Fibroblast of mammary gland (primary cell): ENCODE data around the gene CSMD2.

Source experiments
- DNase-seq: peaks from one replicate; pipeline ENCODE4 v3.0.0-alpha.2; 2010; ENCODE audit warnings: low read depth
- H3K4me3 ChIP-seq: 2 replicates; pipeline ENCODE4 v1.5.1; 2011; ENCODE audit warnings: low read depth, mild to moderate bottlenecking, low read length, moderate library complexity; ENCODE audit not compliant: control insufficient read depth
- CTCF ChIP-seq: conservative IDR thresholded peaks from 2 replicates; pipeline ENCODE4 v1.5.1; 2011; ENCODE audit warnings: low read depth, low read length, inconsistent platforms; ENCODE audit not compliant: control insufficient read depth, insufficient read depth

CSMD2 gene

GRCh38 chr1:33819913-33820311, 345.1 kb downstream of the CSMD2 start:
- TF ChIP-seq CTCF = no peak
- no peak overlapping the region for H3K4me3 ChIP-seq
- no peak for DNase-seq

- no peak for TF ChIP-seq CTCF
- DNase-seq = no peak
- no peak overlapping the region for H3K4me3 ChIP-seq
These were observed 345.6 kb downstream of the CSMD2 start for GRCh38 chr1:33819290-33819912.

- no peak for TF ChIP-seq CTCF
- no peak overlapping the region for H3K4me3 ChIP-seq
- DNase-seq = no peak
These were observed 347.0 kb downstream of the CSMD2 start for GRCh38 chr1:33818071-33818470.

GRCh38 chr1:33815061-33815460, 350.0 kb downstream of the CSMD2 start:
- DNase-seq = peak; percentile 81
- TF ChIP-seq CTCF = no peak
- H3K4me3 ChIP-seq = no peak overlapping the region

GRCh38 chr1:33814166-33814565, 350.9 kb downstream of the CSMD2 start:
- no peak overlapping the region for H3K4me3 ChIP-seq
- peak; percentile 4 for DNase-seq
- TF ChIP-seq CTCF = no peak

GRCh38 chr1:33810571-33810970, 354.5 kb downstream of the CSMD2 start:
- no peak for TF ChIP-seq CTCF
- DNase-seq = no peak
- H3K4me3 ChIP-seq = no peak overlapping the region

GRCh38 chr1:33805988-33806387, 359.0 kb downstream of the CSMD2 start:
- TF ChIP-seq CTCF = no peak
- no peak overlapping the region for H3K4me3 ChIP-seq

More at GRCh38 chr1:33805988-33806387, 359.0 kb downstream of the CSMD2 start:
- no peak for DNase-seq
